OCI-LY1 (cell line): ENCODE data around the gene MAP3K10.

Experiments
- CTCF ChIP-seq: fragments of 200-600 bp; sonication (generic), shearing (Covaris generic); IDR thresholded peaks from 2 replicates; pipeline ENCODE4 v1.5.1; 2017; ENCODE audit warnings: mild to moderate bottlenecking, antibody characterized with exemption, low read length, moderate library complexity, mixed read lengths
- EZH2 ChIP-seq: fragments of 200-600 bp; sonication (generic), shearing (Covaris generic); IDR thresholded peaks from 2 replicates; pipeline ENCODE4 v1.8.0; 2017; ENCODE audit warnings: borderline replicate concordance, mixed run types, mild to moderate bottlenecking, antibody characterized with exemption, low read length, moderate library complexity, mixed read lengths

- TF ChIP-seq CTCF (no peak), EZH2 (no peak)
Observed at GRCh38 chr19:40154121-40154680, 37.0 kb upstream of the MAP3K10 start.
